ENCODE data around the gene PLA2G4F.
A peak's percentile ranks its signal among the peaks of the same experiment; 100 is the strongest.

Gene PLA2G4F

GRCh38 chr15:42163291-42163690, 6.9 kb upstream of the PLA2G4F start:
- no peak for DNase-seq

- DNase-seq, result peak; percentile 82
Measured at GRCh38 chr15:42160136-42160535, 3.7 kb upstream of the PLA2G4F start.

- DNase-seq, result peak; percentile 63
Measured at GRCh38 chr15:42159381-42160015, 3.1 kb upstream of the PLA2G4F start.

- DNase-seq, result no peak
Measured at GRCh38 chr15:42158941-42159340, 2.5 kb upstream of the PLA2G4F start.

GRCh38 chr15:42157981-42158765, 1.7 kb upstream of the PLA2G4F start:
- DNase-seq, result no peak

- no peak for DNase-seq
Measured at GRCh38 chr15:42157381-42157780, 945 bp upstream of the PLA2G4F start.

- DNase-seq, result peak; percentile 19
Measured at GRCh38 chr15:42155546-42156242, 742 bp downstream of the PLA2G4F start.

GRCh38 chr15:42154956-42155355, 1.5 kb downstream of the PLA2G4F start:
- DNase-seq, result no peak

GRCh38 chr15:42154212-42154941, 2.1 kb downstream of the PLA2G4F start:
- DNase-seq, result peak; percentile 6

- no peak for DNase-seq
Measured at GRCh38 chr15:42153874-42154211, 2.6 kb downstream of the PLA2G4F start.

GRCh38 chr15:42152921-42153698, 3.3 kb downstream of the PLA2G4F start:
- DNase-seq, result no peak

- no peak for DNase-seq
Measured at GRCh38 chr15:42152196-42152920, 4.1 kb downstream of the PLA2G4F start.

GRCh38 chr15:42151736-42152135, 4.7 kb downstream of the PLA2G4F start:
- DNase-seq, result peak; percentile 6

- no peak for DNase-seq
Measured at GRCh38 chr15:42151141-42151561, 5.3 kb downstream of the PLA2G4F start.

- peak; percentile 59 for DNase-seq
Measured at GRCh38 chr15:42150219-42150970, 6.0 kb downstream of the PLA2G4F start.

- DNase-seq, result no peak
Measured at GRCh38 chr15:42149493-42150218, 6.8 kb downstream of the PLA2G4F start.

GRCh38 chr15:42148808-42149492, 7.5 kb downstream of the PLA2G4F start:
- no peak for DNase-seq

GRCh38 chr15:42147431-42147735, 9.1 kb downstream of the PLA2G4F start:
- DNase-seq, result no peak

- DNase-seq, result no peak
Measured at GRCh38 chr15:42146551-42147430, 9.6 kb downstream of the PLA2G4F start.
